Measurements from ENCODE around the gene OR4M1.

Gene OR4M1

GRCh38 chr14:19828314-19828713, 55.0 kb downstream of the OR4M1 start:
- Histone ChIP-seq H3K9me3 (ENCODE audit: control insufficient read depth, low read length) (no peaks in the 10 kb centered on the region), H3K27me3 (ENCODE audit: control insufficient read depth, insufficient read depth, low read length) (no peaks in the 10 kb centered on the region)

More at GRCh38 chr14:19828314-19828713, 55.0 kb downstream of the OR4M1 start:
- Histone ChIP-seq H3K4me1 (ENCODE audit: control insufficient read depth, insufficient read depth, low read length) (no peaks in the 10 kb centered on the region), H3K36me3 (ENCODE audit: control insufficient read depth, insufficient read depth, low read length) (no peaks in the 10 kb centered on the region), H3K4me3 (ENCODE audit: low read length) (no peak overlapping the region), H3K9ac (ENCODE audit: low read length) (no peak overlapping the region)
